DOHH2 (cell line): ENCODE data around the gene ARAP3.

Experiments used
- H3F3A ChIP-seq: fragments of 200-600 bp; sonication (generic), shearing (Covaris generic); 2 replicates; pipeline ENCODE4 v1.6.0; 2016; ENCODE audit warnings: antibody characterized with exemption, mild to moderate bottlenecking; ENCODE audit not compliant: control insufficient read depth, insufficient read depth
- H3K27ac ChIP-seq: fragments of 200-600 bp; sonication (generic); 2 replicates; pipeline ENCODE4 v1.5.1; 2014; ENCODE audit warnings: low read depth, mild to moderate bottlenecking, low read length, moderate library complexity
- H3K27me3 ChIP-seq: fragments of 200-600 bp; sonication (generic); 2 replicates; pipeline ENCODE4 v1.6.1; 2014; ENCODE audit warnings: mild to moderate bottlenecking, low read length, mixed read lengths; ENCODE audit not compliant: control insufficient read depth
- H3K36me3 ChIP-seq: fragments of 200-600 bp; sonication (generic); 2 replicates; pipeline ENCODE4 v1.6.1; 2014; ENCODE audit warnings: mild to moderate bottlenecking, low read length, moderate library complexity, mixed read lengths; ENCODE audit not compliant: control insufficient read depth
- H3K4me1 ChIP-seq: fragments of 200-600 bp; sonication (generic); 2 replicates; pipeline ENCODE4 v1.6.1; 2014; ENCODE audit warnings: mild to moderate bottlenecking, low read length, mixed read lengths; ENCODE audit not compliant: control insufficient read depth
- H3K4me2 ChIP-seq: fragments of 200-600 bp; sonication (generic); 2 replicates; pipeline ENCODE4 v1.6.0; 2014; ENCODE audit warnings: mild to moderate bottlenecking, low read length, moderate library complexity
- H3K4me3 ChIP-seq: fragments of 200-600 bp; sonication (generic); 2 replicates; pipeline ENCODE4 v1.5.1; 2014; ENCODE audit warnings: mild to moderate bottlenecking, low read length, mixed read lengths
- H3K79me2 ChIP-seq: fragments of 200-600 bp; sonication (generic); 2 replicates; pipeline ENCODE4 v1.6.1; 2014; ENCODE audit warnings: mild to moderate bottlenecking, low read length, mixed read lengths; ENCODE audit not compliant: control insufficient read depth
- H3K9me2 ChIP-seq: fragments of 200-600 bp; sonication (generic); replicated peaks from 2 replicates; pipeline ENCODE4 v1.6.1; 2014; ENCODE audit warnings: mild to moderate bottlenecking, low read length, mixed read lengths; ENCODE audit not compliant: control insufficient read depth
- H3K9me3 ChIP-seq: fragments of 200-600 bp; sonication (generic); 2 replicates; pipeline ENCODE4 v1.6.1; 2014; ENCODE audit warnings: antibody characterized with exemption, low read length, mixed read lengths; ENCODE audit not compliant: control insufficient read depth, insufficient read depth
- H4K20me1 ChIP-seq: fragments of 200-600 bp; sonication (generic); 2 replicates; pipeline ENCODE4 v1.6.0; 2014; ENCODE audit warnings: low read depth, mild to moderate bottlenecking, antibody characterized with exemption, low read length, moderate library complexity; ENCODE audit not compliant: control insufficient read depth, insufficient read depth
- EZH2phosphoT487 ChIP-seq: fragments of 200-600 bp; sonication (generic); IDR thresholded peaks from 2 replicates; pipeline ENCODE4 v1.6.1; 2017; ENCODE audit warnings: borderline replicate concordance, mild to moderate bottlenecking, antibody characterized with exemption, low read length, moderate library complexity, mixed read lengths
- TF ChIP-seq, protein P1 (sequence below): fragments of 200-600 bp; sonication (generic); IDR thresholded peaks from one replicate; pipeline ENCODE4 v1.5.1; 2014; ENCODE audit warnings: antibody characterized with exemption, mild to moderate bottlenecking, low read depth, low read length; ENCODE audit not compliant: poor library complexity, severe bottlenecking

ARAP3 gene

DNA sequence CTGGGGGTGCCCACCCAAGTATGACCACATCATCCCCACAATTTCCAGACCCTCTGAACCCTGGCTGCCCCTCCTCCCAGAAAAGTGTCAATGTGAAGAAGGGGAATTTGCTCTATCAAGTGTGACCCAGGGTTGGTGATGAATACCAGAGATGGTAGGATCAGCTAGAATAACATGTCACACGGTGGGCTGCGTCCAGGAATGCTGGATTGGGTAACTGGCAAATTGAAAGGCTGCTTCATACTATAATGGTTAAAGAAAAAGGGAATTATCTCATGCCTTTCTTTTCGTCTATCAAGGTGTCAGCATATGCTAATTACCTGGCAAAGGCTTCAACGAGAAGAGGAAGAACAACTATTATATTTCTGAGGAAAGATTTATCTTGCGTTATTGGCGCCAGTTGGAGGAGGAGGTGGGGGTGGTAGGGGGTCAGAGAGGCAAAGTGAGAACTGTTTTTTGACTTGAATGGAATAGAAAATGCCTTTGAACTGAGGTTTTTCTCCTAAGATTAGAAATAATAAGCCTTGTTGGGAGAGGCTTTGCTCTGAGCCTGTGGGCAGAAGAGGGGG is 27.8 kb upstream of the ARAP3 start:
- Histone ChIP-seq H3F3A (no peaks in the 10 kb centered on the region), H4K20me1 (no peaks in the 10 kb centered on the region), H3K4me2 (no peak overlapping the region), H3K79me2 (no peaks in the 10 kb centered on the region), H3K4me1 (peaks cover 2% of the 10 kb centered on the region), H3K9me3 (no peaks in the 10 kb centered on the region), H3K27me3 (peaks cover 33% of the 10 kb centered on the region), H3K27ac (no peak overlapping the region), H3K36me3 (no peaks in the 10 kb centered on the region), H3K4me3 (no peak overlapping the region), H3K9me2 (no peaks in the 10 kb centered on the region)
- no peak for TF ChIP-seq EZH2phosphoT487
- TF ChIP-seq, protein P1, sequence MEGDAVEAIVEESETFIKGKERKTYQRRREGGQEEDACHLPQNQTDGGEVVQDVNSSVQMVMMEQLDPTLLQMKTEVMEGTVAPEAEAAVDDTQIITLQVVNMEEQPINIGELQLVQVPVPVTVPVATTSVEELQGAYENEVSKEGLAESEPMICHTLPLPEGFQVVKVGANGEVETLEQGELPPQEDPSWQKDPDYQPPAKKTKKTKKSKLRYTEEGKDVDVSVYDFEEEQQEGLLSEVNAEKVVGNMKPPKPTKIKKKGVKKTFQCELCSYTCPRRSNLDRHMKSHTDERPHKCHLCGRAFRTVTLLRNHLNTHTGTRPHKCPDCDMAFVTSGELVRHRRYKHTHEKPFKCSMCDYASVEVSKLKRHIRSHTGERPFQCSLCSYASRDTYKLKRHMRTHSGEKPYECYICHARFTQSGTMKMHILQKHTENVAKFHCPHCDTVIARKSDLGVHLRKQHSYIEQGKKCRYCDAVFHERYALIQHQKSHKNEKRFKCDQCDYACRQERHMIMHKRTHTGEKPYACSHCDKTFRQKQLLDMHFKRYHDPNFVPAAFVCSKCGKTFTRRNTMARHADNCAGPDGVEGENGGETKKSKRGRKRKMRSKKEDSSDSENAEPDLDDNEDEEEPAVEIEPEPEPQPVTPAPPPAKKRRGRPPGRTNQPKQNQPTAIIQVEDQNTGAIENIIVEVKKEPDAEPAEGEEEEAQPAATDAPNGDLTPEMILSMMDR: no peak

- Histone ChIP-seq H3K4me3 (no peak overlapping the region), H3K27me3 (peaks cover 51% of the 10 kb centered on the region), H3K9me2 (no peaks in the 10 kb centered on the region), H3F3A (no peaks in the 10 kb centered on the region), H3K79me2 (no peaks in the 10 kb centered on the region), H4K20me1 (no peaks in the 10 kb centered on the region), H3K4me1 (no peaks in the 10 kb centered on the region), H3K27ac (no peak overlapping the region), H3K9me3 (no peaks in the 10 kb centered on the region), H3K4me2 (no peak overlapping the region), H3K36me3 (no peaks in the 10 kb centered on the region)
- no peak for TF ChIP-seq EZH2phosphoT487
- TF ChIP-seq, protein P1: no peak
These were observed 26.0 kb upstream of the ARAP3 start for GRCh38 chr5:141708016-141708415.

- Histone ChIP-seq H4K20me1 (no peaks in the 10 kb centered on the region), H3F3A (no peaks in the 10 kb centered on the region), H3K4me1 (peaks cover 3% of the 10 kb centered on the region), H3K4me2 (no peak overlapping the region), H3K27me3 (peaks cover 56% of the 10 kb centered on the region), H3K79me2 (no peaks in the 10 kb centered on the region), H3K36me3 (no peaks in the 10 kb centered on the region), H3K9me3 (no peaks in the 10 kb centered on the region), H3K4me3 (no peak overlapping the region), H3K27ac (no peak overlapping the region), H3K9me2 (no peaks in the 10 kb centered on the region)
- TF ChIP-seq EZH2phosphoT487: no peak
- TF ChIP-seq, protein P1: no peak
These were observed 25.5 kb upstream of the ARAP3 start for GRCh38 chr5:141707510-141707909.

- Histone ChIP-seq H3K4me1 (peaks cover 14% of the 10 kb centered on the region), H3K9me3 (no peaks in the 10 kb centered on the region), H4K20me1 (no peaks in the 10 kb centered on the region), H3K36me3 (no peaks in the 10 kb centered on the region), H3K27ac (no peak overlapping the region), H3K4me2 (no peak overlapping the region), H3F3A (no peaks in the 10 kb centered on the region), H3K4me3 (no peak overlapping the region), H3K79me2 (no peaks in the 10 kb centered on the region), H3K27me3 (peaks cover 68% of the 10 kb centered on the region), H3K9me2 (no peaks in the 10 kb centered on the region)
- TF ChIP-seq EZH2phosphoT487: no peak
- TF ChIP-seq, protein P1: no peak
These were observed 24.1 kb upstream of the ARAP3 start for GRCh38 chr5:141706121-141706520.
